KBM-7 (cell line): ENCODE results near the gene FFAR2.
A peak's percentile ranks its signal among the peaks of the same experiment; 100 is the strongest.
"Not testable (repeated sequence)": the region's sequence is repeated elsewhere in the genome, so short reads cannot be mapped to it uniquely, and the experiment has no call there.

Source experiments
- DNase-seq: peaks from one replicate; pipeline ENCODE4 v3.0.0-alpha.2; 2015
- in situ Hi-C: fragments of 300-500 bp; cut with MboI; formaldehyde crosslinking; loops from 2 replicates; pipeline ENCODE4 v1.14.3; 2020; ENCODE audit warnings: low sequenced_read_pairs, low pct_unique_long_range_greater_than_20kb, mixed read lengths

The FFAR2 gene

DNA sequence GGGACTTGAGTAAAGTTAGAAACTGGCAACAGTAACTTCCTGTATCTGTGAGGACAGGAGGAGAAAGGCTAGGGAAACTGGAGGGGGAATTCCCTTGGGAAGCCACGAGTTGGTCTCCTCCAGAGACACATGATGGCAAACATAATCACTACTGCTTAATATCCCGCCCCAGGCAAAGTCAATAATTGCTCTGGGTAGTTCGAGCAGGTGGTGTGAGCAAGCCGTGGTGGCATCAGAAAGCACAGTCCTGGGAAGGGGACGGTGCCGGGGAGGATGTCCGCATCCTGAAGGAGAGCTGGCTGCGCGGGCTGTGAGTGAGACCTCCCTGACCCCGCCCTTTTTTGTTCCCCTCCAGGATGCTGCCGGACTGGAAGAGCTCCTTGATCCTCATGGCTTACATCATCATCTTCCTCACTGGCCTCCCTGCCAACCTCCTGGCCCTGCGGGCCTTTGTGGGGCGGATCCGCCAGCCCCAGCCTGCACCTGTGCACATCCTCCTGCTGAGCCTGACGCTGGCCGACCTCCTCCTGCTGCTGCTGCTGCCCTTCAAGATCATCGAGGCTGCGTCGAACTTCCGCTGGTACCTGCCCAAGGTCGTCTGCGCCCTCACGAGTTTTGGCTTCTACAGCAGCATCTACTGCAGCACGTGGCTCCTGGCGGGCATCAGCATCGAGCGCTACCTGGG is 1.4 kb downstream of the FFAR2 start:
- in situ Hi-C loops = no loop called here
- no peak for DNase-seq

DNA sequence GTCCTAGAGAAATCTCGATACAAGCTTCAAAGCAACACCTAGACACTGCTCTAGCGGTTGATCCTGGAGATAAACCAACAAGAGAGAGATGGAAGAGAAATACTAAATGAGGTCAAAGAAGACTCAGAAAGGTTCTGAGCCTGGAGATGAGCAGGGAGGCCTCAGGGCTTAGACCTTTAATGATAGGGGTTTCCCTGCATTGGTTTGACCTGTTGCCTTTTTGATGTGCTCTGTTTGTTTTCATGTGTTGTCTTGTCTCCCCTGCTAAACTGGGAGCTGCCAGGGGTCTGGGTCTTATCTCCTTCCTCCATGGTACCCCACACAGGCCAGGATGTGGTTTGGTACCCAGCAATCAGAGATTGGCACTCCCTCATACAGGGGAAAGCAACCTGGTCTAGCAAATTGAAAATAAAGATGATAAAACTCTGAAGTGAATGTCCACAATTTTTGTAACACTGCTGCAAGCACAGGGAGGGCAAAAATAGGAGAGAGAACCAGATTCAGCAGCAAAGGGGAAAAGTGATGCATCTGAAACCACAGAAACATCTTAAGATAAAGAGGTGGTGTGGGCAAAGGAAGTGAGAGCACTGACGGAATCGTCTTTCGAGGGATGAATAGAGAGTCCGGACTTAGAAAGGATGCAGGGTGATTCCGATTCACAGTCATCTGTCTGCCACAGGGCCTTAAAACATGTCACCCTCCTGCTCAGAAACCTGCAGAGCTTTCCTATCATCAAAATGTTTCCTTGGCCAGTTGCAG is 3.5 kb downstream of the FFAR2 start:
- no peak for DNase-seq
- in situ Hi-C loops = no loop called here

DNA sequence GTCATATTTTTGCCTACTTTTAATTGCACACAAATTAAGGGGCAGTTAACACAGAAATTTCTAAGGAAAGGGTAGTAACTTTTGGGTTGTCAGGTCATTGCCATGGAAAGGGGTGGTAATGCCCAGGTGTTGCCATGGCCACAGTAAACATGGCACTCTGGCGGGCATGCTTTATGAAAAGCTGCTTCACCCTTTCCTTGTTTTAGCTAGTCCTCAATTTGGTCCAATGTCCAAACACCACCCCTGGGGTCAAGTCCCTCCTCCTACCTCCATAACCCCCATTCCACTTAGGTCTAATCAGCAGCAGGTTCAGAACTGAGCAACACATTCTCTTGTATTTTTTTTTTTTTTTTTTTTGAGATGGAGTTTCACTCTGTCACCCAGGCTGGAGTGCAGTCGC is 6.6 kb downstream of the FFAR2 start:
- in situ Hi-C loops = no loop called here
- no peak for DNase-seq

DNA sequence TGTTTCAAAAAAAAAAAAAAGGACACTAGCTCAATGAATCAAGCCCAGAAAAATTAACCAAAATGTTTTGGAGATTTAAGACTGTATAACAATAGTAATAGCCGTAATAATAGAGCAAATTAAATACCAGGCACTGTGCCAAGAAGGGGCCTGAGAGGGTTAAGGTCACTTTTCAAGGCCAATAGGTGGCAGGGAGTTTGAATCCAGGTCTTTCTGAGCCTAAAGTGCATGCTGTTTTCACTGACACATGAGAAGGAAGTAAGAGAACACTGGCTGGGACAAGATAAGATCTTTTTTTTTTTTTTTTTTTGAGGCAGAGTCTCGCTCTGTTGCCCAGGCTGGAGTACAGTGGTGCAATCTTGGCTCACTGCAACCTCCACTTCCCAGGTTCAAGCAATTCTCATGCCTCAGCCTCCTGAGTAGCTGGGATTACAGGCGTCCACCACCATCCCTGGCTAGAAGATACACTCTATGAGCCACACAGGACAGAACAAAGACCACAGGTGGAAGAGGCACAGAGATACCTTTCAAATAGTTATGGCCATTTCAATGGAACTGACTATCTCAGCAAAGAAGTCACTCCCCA is 7.7 kb downstream of the FFAR2 start:
- in situ Hi-C loops = no loop called here

DNA sequence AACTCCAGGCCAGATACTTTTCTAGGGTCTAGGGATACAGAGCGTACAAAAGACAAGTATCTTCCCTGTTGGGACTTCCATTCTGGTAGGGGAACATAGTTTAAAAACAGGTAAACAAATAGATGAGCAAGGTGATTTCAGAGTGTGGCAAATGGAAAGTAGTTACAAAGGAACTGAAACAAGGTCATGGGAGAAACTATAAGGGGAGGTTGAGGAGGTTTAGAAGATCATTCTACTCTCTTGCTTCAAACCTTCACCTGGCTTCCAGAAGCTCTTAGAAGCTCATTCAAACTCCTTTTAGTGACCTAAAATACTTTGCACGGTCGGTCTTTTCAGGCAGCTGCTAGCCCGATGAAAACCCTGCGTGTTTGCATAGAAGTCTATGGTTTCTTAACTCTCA is 9.1 kb downstream of the FFAR2 start:
- no peak for DNase-seq
- in situ Hi-C loops = no loop called here

More for the DNA sequence above, 7.7 kb downstream of the FFAR2 start:
- DNase-seq = peak; percentile 66

DNA sequence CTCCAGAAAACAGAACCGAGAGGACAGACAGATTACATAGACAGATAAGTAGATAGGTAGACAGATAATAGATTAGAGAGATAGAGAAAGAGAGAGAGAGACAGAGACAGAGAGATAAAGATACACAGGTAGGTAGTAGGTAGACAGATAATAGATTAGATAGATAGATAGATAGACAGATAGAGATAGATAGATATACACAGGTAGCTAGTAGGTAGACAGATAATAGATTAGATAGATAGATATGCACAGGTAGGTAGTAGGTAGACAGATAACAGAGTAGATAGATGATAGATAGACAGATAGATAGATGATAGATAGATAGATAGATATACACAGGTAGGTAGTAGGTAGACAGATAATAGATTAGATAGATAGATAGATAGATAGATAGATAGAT is 10.1 kb downstream of the FFAR2 start:
- in situ Hi-C loops = no loop called here
- DNase-seq = no peak

DNA sequence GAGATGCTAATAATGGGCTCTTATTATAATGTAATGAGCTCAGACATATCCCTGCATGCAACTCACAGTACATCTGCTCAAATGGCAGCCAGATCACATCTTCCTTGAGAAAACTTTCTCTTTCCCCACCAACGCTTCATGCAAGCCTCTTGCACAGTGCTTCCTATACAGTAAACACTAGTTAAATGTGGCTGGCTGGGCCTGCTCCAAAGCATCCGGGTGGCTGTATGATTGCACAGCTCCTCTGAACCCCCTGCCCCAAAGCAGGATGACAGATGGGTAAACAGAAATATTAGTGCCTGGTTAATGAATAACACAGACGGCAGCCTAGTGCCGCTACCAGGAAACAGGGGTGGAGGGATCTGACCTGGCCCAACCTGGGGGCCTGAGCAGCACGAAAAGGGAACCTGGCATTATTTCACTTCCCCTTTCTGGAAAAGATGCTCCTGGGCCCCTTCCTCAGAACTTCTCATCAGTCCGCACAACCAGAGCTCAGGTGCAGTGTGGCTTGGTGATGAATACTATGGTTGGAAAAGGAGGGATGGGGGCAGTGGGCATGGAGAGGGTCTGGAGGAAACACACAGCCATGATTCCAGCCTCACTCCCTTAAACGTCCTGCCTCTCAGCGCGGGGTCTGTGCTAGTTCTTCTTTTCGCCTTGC is 10.8 kb downstream of the FFAR2 start:
- in situ Hi-C loops = no loop called here
- peak; percentile 74 for DNase-seq

DNA sequence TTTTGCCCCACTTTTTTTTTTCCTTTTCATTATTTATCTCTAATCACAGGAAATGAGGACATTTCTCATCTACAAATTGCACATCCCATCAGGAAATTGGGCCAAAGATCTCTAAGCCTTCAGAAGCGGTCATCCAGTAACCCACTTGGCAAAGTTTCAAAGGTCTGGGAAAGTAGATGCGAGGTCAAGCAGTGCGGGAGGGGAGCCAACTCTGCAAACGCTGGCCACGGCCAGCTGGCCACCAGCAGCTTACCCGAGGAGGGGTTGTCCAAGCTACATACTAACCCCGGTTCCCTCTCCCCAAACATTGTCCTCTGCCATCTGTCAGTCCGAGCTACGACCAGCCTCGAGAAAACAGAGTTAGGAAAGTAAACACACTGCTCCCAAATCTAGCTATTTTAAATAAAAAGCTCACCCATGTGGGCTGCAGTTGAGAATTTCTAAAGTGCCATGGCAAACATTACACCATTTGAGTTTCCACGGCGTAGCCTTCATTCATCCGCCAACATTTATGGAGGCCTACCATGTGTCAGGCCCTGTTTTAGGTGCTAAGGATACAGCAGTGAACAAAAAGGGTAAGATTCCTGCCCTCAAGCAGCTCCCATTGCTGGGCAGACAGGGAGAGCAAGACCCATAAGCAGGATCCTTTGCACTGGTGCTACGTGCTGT is 11.5 kb downstream of the FFAR2 start:
- in situ Hi-C loops = no loop called here
- DNase-seq = no peak

DNA sequence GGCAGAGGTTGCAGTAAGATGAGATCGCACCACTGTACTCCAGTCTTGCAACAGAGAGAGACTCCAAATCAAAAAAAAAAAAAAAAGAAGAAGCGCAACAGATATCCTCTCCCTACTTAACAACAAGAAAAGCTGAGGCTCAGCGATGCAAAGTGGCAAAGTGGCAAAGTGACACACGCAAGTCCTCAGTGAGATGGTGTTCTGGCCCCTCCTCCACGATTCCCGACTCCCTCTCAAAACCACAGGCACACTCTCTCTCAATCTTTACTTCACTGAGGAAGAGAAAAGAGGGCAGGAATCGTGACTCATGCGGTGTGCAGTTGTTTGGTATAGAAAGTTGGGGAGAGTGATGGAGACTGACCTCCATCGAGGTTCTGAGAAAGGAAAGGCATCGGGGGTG is 12.6 kb downstream of the FFAR2 start:
- in situ Hi-C loops = no loop called here
- peak; percentile 36 for DNase-seq

DNA sequence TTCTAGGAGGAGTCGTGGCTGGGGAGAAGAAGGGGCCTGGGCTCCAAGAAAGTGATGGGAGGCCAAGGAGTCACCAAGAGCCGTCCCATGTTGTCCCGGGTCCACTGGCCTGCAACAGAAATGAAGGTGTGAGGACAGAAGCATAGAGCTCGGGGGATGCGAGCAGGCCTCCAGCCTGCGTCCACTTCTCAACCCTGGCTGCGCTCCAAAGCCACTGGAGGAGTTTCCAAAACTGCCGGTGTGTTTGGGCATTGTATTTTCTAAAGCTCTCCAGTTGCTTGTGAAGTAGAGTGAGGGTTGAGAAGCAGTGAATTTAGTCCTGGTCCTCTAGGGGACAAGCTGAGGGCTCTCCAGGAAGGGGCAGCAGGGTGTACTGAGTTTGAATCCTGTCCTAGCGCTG is 13.0 kb downstream of the FFAR2 start:
- no peak for DNase-seq
- in situ Hi-C loops = no loop called here

DNA sequence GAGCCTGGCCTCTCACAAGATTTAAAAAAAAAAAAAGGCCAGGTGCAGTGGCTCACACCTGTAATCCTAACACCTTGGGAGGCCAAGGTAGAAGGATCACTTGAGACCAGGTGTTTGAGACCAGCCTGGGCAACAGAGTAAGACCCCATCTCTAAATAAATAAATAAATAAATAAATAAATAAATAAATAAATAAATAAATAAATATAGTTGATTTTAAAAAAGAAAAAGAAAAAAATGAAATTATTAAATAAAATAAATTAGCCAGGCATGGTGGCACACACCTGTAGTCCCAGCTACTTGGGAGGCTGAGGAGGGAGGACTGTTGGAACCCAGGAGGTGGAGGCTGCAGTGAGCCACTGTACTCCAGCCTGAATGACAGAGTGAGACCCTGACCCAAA is 13.7 kb downstream of the FFAR2 start:
- in situ Hi-C loops, DNase-seq: not testable (repeated sequence)

DNA sequence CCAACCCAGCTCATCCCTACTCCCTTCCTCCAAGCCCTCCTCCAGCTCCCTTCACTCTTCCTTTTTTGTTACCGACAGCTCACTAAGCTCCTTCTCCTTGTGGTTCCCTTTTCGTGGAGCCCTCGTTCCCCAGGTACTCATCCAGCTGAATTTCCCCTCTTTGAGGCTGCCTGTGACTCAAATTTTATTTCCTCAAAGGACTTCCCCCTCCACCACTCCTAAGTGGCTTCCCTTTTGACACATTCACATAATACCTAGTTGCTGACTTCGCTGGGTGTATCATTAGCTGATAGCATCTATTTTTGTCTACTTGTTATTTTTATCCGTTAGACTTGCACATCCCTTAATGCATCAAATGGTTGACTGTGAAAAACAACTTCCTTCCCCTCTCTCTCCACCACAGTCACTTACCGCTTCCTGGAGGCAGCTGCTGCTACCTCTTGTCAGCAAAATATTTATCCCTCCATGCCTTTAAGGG is 14.5 kb downstream of the FFAR2 start:
- in situ Hi-C loops = no loop called here
- peak; percentile 90 for DNase-seq

DNA sequence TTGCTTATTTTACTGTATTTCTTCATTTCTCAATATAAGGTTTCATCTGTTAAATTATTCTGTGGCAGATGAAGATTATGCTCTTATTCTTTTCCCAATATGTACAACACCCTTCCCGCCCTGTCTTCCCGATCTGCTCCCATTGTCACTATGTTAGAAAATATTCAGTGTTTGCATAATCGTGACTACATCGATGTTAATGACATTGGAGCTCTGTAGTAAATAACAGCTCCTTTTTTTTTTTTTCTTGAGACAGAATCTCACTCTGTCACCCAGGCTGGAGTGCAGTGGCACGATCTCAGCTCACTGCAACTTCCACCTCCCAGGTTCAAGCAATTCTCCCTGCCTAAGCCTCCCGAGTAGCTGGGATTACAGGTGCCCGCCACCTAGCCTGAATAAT is 14.9 kb downstream of the FFAR2 start:
- DNase-seq, in situ Hi-C loops: not testable (repeated sequence)

DNA sequence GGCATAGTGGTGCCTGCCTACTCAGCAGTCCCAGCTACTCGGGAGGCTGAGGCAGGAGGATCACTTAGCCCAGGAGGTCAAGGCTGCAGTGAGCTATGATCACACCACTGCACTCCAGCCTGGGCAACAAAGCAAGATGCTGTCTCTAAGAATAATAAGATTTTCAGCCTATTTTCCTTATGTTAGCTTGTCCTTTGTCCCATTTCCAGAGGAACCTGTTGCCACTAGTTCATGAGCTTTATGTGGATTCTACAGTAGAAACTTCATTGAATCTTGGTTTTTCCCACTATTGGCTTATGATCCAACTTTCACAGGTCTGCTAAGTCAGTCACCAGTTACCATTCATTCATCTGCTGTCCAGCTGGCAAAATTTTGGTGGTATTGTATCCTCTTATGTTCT is 18.2 kb downstream of the FFAR2 start:
- no peak for DNase-seq
- in situ Hi-C loops = no loop called here

DNA sequence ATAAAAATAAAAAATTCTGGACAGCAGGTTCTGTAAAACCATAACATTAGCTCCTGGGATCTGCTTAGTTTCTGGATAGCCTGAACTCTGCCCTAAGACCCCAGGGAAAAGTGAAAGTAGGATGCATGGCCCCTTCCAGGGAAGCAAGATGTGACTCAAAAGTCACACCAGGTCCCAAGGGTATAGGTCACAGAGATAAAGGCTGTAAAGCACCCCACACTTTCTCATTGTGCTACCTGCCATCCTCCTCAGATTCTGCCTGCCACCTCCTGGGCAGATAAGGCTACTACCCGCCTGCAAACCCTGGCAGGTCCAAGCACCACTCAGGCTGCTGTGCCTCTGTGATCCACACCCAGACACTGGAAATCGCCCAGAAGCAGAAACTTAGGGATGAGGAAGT is 20.6 kb downstream of the FFAR2 start:
- in situ Hi-C loops = no loop called here
- DNase-seq = peak; percentile 66

DNA sequence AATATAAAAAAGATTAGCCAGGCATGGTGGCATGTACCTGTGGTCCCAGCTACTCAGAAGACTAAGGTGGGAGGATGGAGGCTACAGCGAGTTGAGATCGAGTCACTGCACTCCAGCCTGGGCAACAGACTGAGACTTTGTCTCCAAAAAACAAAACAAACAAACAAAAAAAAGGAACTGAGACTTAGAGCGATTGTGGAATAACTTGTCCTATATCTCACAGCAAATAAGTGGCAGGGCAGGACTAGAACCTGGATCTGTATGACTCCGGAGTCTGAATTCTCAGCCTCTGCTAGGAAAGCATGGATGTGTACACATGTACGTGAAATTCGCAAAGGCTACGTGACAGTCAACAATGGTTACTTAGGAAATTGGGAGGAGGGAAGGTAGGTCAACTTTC is 22.1 kb downstream of the FFAR2 start:
- in situ Hi-C loops = no loop called here
- no peak for DNase-seq

DNA sequence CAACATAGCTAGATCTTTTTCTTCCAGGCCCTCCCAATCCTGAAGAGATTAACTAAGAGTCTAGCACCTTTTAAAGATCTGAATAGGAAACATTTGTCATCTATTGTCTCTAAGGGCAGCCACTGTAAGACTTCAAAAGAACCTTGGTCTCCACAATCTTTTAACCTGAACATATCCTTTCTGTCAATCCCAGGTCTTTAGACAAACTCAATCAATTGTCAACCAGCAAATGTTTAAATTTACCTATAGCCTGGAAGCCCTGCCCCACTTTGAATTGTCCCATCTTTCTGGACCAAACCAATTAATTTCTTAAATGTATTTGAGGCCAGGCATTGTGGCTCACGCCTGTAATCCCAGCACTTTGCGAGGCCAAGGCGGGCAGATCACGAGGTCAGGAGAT is 23.0 kb downstream of the FFAR2 start:
- in situ Hi-C loops, DNase-seq: not testable (repeated sequence)

DNA sequence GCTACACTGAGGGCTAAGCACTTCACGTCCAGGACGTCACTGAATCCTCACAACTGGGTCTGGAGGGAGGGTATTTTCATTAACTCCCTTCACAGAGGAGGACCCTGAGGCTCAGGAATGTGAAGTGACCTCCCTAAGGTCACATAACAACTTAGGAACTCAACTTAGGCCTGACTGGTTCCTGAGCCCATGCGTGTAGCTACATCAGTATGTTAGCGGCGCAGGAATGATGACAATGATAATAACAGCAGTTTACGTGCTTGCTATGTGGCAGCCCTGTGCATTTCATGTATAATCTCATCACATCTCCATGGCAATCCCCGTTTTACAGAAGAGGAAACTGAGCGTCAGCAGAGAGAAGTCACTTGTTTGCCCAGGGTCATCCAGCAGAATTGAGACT is 23.9 kb downstream of the FFAR2 start:
- in situ Hi-C loops = no loop called here
- DNase-seq = no peak

DNA sequence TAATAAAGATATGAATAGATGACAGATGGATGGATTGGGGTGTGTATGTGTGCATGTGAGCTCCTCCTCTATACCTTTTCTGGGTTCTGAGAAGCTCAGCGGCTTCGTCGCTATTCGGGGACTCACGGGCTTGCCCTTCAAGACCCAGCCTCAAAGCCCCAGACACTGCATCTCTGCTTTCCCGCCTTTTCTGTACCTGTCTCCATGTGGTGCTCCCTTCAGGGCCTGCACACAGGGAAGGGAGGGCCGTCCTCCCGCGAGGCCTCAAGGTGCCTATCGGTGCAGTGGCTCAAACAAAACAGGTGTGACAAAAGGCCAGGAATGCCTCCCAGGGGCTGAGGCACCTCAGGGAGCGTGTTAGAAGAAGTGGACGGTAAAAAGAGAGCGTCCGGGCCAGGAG is 26.0 kb downstream of the FFAR2 start:
- in situ Hi-C loops = no loop called here
- DNase-seq = no peak
